ENCODE results near the gene CTNNA3. TPM values are rescaled to one million over a fixed set of nuclear protein-coding genes. Genes with fewer than 3 reads are reported as not detected.

The CTNNA3 gene
- total RNA-seq, 4 donors from 2014 or later, result 0.68 to 75.2 (median 1.4) TPM

DNA sequence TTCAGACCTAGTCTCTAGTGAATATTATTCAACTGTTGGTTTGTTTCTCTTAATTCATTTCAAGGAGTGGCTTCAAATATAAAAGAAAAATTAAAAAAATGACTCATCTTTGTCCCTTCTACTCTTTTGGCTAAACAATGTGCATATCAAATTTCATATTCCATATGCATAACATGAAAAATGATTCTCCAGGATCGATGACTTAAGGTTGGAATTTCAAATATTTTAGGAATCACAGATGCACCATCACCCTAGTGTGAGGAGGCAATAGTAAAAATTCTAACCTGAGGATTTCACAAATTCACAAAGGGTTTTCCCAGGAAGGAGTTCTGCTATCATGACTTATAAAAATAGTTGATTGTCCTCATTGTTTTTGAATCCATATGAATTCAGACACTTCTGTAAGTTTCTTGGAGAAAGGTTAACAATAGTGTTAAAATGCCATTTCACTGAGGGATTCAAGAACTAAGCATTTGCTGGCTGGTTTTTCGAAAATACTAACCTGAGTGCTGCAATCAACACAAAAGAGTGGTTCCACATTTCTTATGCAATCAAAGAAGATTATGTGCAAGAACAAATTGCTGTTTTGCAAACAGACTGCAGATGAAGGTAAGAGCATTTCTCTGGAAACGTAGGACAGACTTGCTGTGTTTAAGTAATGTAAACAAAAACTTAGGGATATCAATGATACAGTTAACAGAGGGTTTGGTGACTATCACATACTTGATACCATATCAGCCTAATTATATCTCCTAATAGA is 1317.7 kb downstream of the CTNNA3 start:
- Histone ChIP-seq H3K4me3 (no peak overlapping the region), H3K27ac (no peak overlapping the region), H3K4me1 (no peaks in the 10 kb centered on the region), H3K9me3 (no peaks in the 10 kb centered on the region), H3K27me3 (no peaks in the 10 kb centered on the region), H3K36me3 (no peaks in the 10 kb centered on the region)
- no peak for DNase-seq
- in situ Hi-C loops (cut with MboI; ENCODE audit: low pct_ligation_motif_present in 1 of 4, low pct_unique_long_range_greater_than_20kb in 1 of 4, low sequenced_read_pairs in 3 of 4) (no loop called here), intact Hi-C loops (cut with DNase I; ENCODE audit: low total_unique reads) (no loop called here)
- no peak for TF ChIP-seq EP300 (IDR thresholded peaks at IDR 0.05; ENCODE audit: low read depth)
- no peak for TF ChIP-seq POLR2AphosphoS5 (IDR thresholded peaks at IDR 0.05)
- TF ChIP-seq POLR2A (IDR thresholded peaks at IDR 0.05), result no peak
- TF ChIP-seq, protein P1, sequence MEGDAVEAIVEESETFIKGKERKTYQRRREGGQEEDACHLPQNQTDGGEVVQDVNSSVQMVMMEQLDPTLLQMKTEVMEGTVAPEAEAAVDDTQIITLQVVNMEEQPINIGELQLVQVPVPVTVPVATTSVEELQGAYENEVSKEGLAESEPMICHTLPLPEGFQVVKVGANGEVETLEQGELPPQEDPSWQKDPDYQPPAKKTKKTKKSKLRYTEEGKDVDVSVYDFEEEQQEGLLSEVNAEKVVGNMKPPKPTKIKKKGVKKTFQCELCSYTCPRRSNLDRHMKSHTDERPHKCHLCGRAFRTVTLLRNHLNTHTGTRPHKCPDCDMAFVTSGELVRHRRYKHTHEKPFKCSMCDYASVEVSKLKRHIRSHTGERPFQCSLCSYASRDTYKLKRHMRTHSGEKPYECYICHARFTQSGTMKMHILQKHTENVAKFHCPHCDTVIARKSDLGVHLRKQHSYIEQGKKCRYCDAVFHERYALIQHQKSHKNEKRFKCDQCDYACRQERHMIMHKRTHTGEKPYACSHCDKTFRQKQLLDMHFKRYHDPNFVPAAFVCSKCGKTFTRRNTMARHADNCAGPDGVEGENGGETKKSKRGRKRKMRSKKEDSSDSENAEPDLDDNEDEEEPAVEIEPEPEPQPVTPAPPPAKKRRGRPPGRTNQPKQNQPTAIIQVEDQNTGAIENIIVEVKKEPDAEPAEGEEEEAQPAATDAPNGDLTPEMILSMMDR (IDR thresholded peaks at IDR 0.05), result no peak
- 63 to 64% methylated on average over 3 of the region's 3 CpGs for WGBS, 2 donors (ENCODE audit: low coverage in 1 of 2)

DNA sequence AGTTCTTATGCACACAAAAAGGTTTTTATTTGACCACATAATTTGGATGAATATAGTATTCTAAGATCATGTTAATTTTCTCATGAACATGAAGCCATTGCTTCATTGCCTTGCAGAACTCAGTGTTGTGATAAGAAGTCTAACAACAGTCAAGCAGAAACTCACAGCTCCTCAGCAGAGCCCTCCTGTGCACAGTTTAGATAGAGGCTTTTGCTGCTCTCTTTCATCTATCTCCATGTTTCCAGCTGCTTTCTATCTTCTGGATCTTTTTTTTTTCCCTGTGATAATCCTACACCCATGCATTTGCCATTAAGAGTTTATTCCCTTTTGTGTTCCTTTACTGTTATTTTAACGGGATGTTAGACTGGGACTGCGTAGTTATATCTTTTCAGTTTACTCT is 1327.8 kb downstream of the CTNNA3 start:
- Histone ChIP-seq H3K36me3 (no peaks in the 10 kb centered on the region), H3K9me3 (no peaks in the 10 kb centered on the region), H3K27me3 (no peaks in the 10 kb centered on the region), H3K27ac (no peak overlapping the region), H3K4me3 (no peak overlapping the region), H3K4me1 (no peaks in the 10 kb centered on the region)
- 74 to 88% methylated on average over 2 of the region's 2 CpGs for WGBS, 2 donors (ENCODE audit: low coverage in 1 of 2)
- in situ Hi-C loops (cut with MboI; ENCODE audit: low pct_ligation_motif_present in 1 of 4, low pct_unique_long_range_greater_than_20kb in 1 of 4, low sequenced_read_pairs in 3 of 4), result no loop called here
- TF ChIP-seq POLR2AphosphoS5 (IDR thresholded peaks at IDR 0.05) (no peak), EP300 (IDR thresholded peaks at IDR 0.05; ENCODE audit: low read depth) (no peak), POLR2A (IDR thresholded peaks at IDR 0.05) (no peak)
- TF ChIP-seq, protein P1 (IDR thresholded peaks at IDR 0.05), result no peak
- intact Hi-C loops (cut with DNase I; ENCODE audit: low total_unique reads), result no loop called here
- no peak for DNase-seq

DNA sequence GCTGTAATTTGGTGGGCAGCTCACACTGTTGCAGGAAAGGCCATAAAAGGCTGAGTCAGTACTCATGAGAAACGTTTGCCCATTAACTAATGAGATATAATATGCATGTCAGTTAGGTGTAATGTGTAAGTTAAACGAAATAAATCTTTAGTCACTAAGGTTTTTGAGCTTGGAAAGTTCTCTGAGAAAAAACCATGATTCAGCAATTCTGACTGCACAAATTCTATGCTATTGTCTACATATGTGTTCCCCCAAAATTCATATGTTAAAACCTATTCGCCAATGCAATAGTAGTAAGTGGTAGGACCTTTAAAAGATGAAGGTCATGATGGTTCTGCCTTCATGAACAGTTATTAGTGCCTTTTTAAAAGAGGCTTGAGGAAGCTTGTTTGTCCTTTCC is 1329.8 kb downstream of the CTNNA3 start:
- intact Hi-C loops (cut with DNase I; ENCODE audit: low total_unique reads) (no loop called here), in situ Hi-C loops (cut with MboI; ENCODE audit: low pct_ligation_motif_present in 1 of 4, low pct_unique_long_range_greater_than_20kb in 1 of 4, low sequenced_read_pairs in 3 of 4) (no loop called here)
- H3K4me1 ChIP-seq, result no peaks in the 10 kb centered on the region
- no peak overlapping the region for H3K27ac ChIP-seq
- H3K4me3 ChIP-seq, result no peak overlapping the region
- no peaks in the 10 kb centered on the region for H3K36me3 ChIP-seq
- TF ChIP-seq POLR2AphosphoS5 (IDR thresholded peaks at IDR 0.05) (no peak), POLR2A (IDR thresholded peaks at IDR 0.05) (no peak), EP300 (IDR thresholded peaks at IDR 0.05; ENCODE audit: low read depth) (no peak)
- TF ChIP-seq, protein P1 (IDR thresholded peaks at IDR 0.05), result no peak
- H3K9me3 ChIP-seq, result no peaks in the 10 kb centered on the region
- no peaks in the 10 kb centered on the region for H3K27me3 ChIP-seq
- WGBS, 2 donors (ENCODE audit: low coverage in 1 of 2), result 35 to 42% methylated on average over 3 of the region's 3 CpGs
- DNase-seq, result no peak

DNA sequence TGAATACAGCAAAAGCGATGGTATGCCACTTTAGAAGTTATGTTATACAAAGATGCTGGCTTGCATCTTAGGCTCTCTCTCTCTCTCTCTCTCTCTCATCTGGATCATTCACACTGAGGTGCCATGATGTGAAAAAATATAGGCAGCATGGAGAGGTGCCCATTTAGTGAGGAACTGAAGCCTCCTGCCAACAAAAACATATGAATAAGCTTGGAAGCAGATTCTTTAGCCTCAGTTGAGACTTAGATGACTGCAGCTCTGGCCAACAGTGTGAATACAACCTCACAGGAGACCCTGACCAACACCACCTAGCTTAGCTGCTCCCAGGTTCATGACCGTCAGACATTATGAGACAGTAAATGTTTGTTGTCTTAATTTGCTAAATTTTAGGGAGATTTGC is 1330.3 kb downstream of the CTNNA3 start:
- no peak for TF ChIP-seq POLR2AphosphoS5 (IDR thresholded peaks at IDR 0.05)
- no peak for TF ChIP-seq POLR2A (IDR thresholded peaks at IDR 0.05)
- TF ChIP-seq EP300 (IDR thresholded peaks at IDR 0.05; ENCODE audit: low read depth), result no peak
- TF ChIP-seq, protein P1 (IDR thresholded peaks at IDR 0.05), result no peak
- H3K9me3 ChIP-seq, result no peaks in the 10 kb centered on the region
- H3K36me3 ChIP-seq, result no peaks in the 10 kb centered on the region
- no peaks in the 10 kb centered on the region for H3K27me3 ChIP-seq
- H3K4me1 ChIP-seq, result no peaks in the 10 kb centered on the region
- no peak overlapping the region for H3K4me3 ChIP-seq
- WGBS, 2 donors (ENCODE audit: low coverage in 1 of 2), result 92 to 94% methylated on average over 1 to 2 of the region's 2 CpGs
- DNase-seq, result no peak
- H3K27ac ChIP-seq, result no peak overlapping the region
- in situ Hi-C loops (cut with MboI; ENCODE audit: low pct_ligation_motif_present in 1 of 4, low pct_unique_long_range_greater_than_20kb in 1 of 4, low sequenced_read_pairs in 3 of 4) (no loop called here), intact Hi-C loops (cut with DNase I; ENCODE audit: low total_unique reads) (no loop called here)
